Measurements from ENCODE around the gene RNF38.

Gene RNF38

DNA sequence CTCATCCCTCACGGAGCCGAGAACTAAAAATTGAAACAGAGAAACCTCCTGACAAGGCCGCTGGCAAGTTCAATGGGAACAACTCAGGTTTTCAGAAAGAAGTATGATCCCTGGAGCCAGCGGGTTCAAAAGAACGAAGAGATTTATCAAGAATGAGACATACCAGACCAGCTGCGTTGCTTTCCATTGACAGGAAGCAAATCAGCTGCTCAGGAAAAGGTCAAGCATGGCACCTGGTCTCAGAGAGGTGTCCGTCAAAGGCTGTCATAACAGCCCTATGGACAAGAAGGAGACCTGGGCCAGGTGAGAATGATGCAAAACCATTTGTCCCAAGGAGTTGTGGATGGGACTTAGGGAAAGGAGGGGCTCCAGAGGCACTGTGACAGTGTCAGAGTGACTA is 106.9 kb downstream of the RNF38 start:
- DNase-seq (ENCODE audit: low read depth): no peak

DNA sequence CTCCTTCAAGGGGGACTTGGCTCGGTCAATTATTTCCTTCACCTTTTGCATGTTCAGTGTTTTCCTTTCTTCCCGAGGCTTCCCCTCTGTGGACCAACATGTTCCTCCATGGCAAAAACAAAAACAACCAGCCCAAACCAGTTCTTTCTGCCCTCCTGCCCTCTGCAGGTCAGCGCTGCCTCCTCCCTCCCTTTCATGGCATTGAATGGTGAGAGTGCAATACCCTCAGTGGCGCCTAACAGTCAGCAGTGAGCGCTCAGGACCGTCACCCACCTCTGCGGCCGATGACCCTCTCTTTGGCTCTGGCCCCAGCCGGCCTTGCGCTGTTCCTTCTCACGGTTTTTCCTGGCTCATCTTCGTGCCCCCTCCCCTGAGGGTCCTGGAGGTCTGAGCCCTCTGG is 107.4 kb downstream of the RNF38 start:
- DNase-seq (ENCODE audit: low read depth): no peak

DNA sequence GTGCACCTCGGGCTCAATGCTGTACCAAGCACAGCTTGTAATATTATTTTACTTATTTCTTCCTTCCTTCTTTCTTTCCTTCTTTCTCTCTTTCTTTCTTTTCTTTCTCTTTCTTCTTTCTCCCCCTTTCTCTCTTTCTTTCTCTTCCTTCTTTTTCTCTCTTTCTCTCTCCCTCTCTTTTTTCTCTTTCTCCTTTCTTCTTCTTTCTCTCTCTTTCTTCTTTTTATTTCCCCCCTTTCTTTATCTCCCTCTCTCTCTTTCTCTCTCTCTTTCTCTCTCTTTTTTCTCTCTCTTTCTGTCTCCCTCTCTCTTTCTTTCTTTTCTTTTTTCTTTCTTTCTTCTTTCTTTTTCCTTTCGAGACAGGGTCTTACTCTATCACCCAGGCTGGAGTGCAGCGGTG is 109.1 kb downstream of the RNF38 start:
- DNase-seq (ENCODE audit: low read depth): no peak

DNA sequence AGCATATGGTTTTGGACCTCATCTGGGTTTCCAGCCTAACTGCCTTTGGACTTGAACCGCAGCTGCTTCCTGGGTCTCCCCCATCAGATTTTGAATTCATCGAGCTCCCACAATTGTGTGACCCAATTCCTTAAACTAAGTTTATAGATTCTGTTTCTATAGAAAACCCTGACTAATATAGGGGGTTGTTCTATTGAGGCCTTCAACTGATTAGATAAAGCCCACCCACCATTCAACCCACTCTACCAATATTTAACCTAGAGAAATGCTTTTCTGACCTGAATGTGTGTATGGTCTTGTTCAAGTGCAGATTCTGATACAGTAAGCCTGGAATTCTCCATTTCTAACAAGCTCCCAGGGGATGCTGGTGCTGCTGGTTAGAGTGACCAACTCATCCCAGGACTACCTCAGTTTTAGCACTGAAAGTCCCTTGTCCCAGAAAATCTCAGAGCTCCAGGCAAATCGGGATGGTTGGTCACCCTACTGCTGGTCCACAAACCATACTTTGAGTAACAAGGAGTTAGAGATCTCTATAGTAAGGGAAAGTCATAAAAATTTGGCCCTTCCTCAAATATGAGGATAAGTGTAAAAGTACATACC is 110.1 kb downstream of the RNF38 start:
- no peak for DNase-seq (ENCODE audit: low read depth)

DNA sequence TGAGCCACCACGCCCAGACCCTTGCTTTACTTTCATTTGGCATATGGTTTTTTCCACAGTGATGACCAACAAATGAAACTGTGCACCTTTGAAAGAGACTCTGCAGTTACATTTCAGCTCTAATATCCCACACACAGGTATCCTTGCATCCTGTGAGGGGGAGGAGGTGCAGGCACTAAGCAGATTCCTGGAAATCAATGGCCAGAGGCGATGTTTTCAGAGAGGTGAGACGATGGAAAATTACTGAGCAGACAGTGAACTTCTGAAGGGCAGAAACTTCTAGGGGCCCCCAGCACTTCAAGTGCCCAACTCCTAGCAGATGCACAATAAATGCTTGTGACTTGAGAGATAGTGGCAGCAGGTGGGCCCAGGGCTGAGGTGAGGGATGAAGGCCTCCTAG is 112.0 kb downstream of the RNF38 start:
- DNase-seq (ENCODE audit: low read depth): no peak

Measured in stimulated activated CD8-positive, alpha-beta memory T cell treated with anti-CD3 and anti-CD28 coated beads, Interleukin-15, amount 100 ng/mL, for 24 hours (primary cell).